M059J (cell line): Measurements from ENCODE around the gene RSU1. TPM values are rescaled to one million over a fixed set of nuclear protein-coding genes. Genes with fewer than 3 reads are reported as not detected.
"Not testable (repeated sequence)": the region's sequence is repeated elsewhere in the genome, so short reads cannot be mapped to it uniquely, and the experiment has no call there.

Experiments used
- DNase-seq: peaks from one replicate; pipeline ENCODE4 v3.0.0-alpha.2; 2012; ENCODE audit warnings: low read depth
- total RNA-seq: library from RNA; depleted of rRNA; stranded (reverse); fragments of >200 nt; shearing (Covaris generic); gene quantifications from 2 replicates; pipeline ENCODE4 v1.2.3, GENCODE V29; 2014

The RSU1 gene
- total RNA-seq, 1 experiment from 2014 or later: 77.5 TPM

GRCh38 chr10:16780338-16780880 is 36.8 kb downstream of the RSU1 start:
- no peak for DNase-seq

- DNase-seq: no peak
Observed at GRCh38 chr10:16779384-16779915, 37.8 kb downstream of the RSU1 start.

- peak; percentile 32 for DNase-seq
Observed at GRCh38 chr10:16777473-16778370, 39.5 kb downstream of the RSU1 start.

GRCh38 chr10:16776896-16777295 is 40.3 kb downstream of the RSU1 start:
- no peak for DNase-seq

GRCh38 chr10:16773334-16773733 is 43.9 kb downstream of the RSU1 start:
- DNase-seq: no peak

GRCh38 chr10:16770670-16771069 is 46.6 kb downstream of the RSU1 start:
- no peak for DNase-seq

- no peak for DNase-seq
Observed at GRCh38 chr10:16770141-16770540, 47.1 kb downstream of the RSU1 start.

- no peak for DNase-seq
Observed at GRCh38 chr10:16769331-16769730, 47.9 kb downstream of the RSU1 start.

- no peak for DNase-seq
Observed at GRCh38 chr10:16768702-16769101, 48.5 kb downstream of the RSU1 start.

GRCh38 chr10:16765509-16766375 is 51.5 kb downstream of the RSU1 start:
- no peak for DNase-seq

- DNase-seq: no peak
Observed at GRCh38 chr10:16761300-16761699, 55.9 kb downstream of the RSU1 start.

GRCh38 chr10:16756561-16757221 is 60.5 kb downstream of the RSU1 start:
- no peak for DNase-seq

- DNase-seq: no peak
Observed at GRCh38 chr10:16754765-16755164, 62.5 kb downstream of the RSU1 start.

- DNase-seq: not testable (repeated sequence)
Observed at GRCh38 chr10:16752849-16753248, 64.4 kb downstream of the RSU1 start.

- DNase-seq: no peak
Observed at GRCh38 chr10:16752099-16752498, 65.1 kb downstream of the RSU1 start.

GRCh38 chr10:16751244-16751643 is 66.0 kb downstream of the RSU1 start:
- DNase-seq: no peak

GRCh38 chr10:16750461-16750860 is 66.8 kb downstream of the RSU1 start:
- no peak for DNase-seq

GRCh38 chr10:16748749-16749148 is 68.5 kb downstream of the RSU1 start:
- no peak for DNase-seq

- no peak for DNase-seq
Observed at GRCh38 chr10:16746856-16747255, 70.4 kb downstream of the RSU1 start.

- DNase-seq: no peak
Observed at GRCh38 chr10:16745061-16745460, 72.2 kb downstream of the RSU1 start.

- DNase-seq: no peak
Observed at GRCh38 chr10:16742165-16742960, 74.9 kb downstream of the RSU1 start.
